Right atrium auricular region (tissue), 2 donors: ENCODE measurements around the gene PTCD3. TPM values are rescaled to one million over a fixed set of nuclear protein-coding genes. Genes with fewer than 3 reads are reported as not detected.

Experiments used
- DNase-seq: peaks from one replicate; pipeline ENCODE4 v3.0.0-alpha.2; 2019; ENCODE audit warnings: low spot score
- H3K27ac ChIP-seq, 2 donors: fragments of 200-600 bp; sonication (generic); 1 replicate in 1 of 2; 2 replicates in 1 of 2; pipeline ENCODE4 v1.5.1; 2016 to 2019
- H3K27me3 ChIP-seq, 2 donors: fragments of 200-600 bp; sonication (generic); one replicate each; pipeline versions ENCODE4 v1.5.1 to v1.6.0; 2017 to 2019
- H3K36me3 ChIP-seq: fragments of 200-600 bp; sonication (generic); one replicate; pipeline ENCODE4 v1.5.1; 2016
- H3K4me1 ChIP-seq, 2 donors: fragments of 200-600 bp; sonication (generic); one replicate each; pipeline versions ENCODE4 v1.5.1 to v1.6.0; 2017 to 2019
- H3K4me3 ChIP-seq, 2 donors: fragments of 200-600 bp; sonication (generic); 1 replicate in 1 of 2; 2 replicates in 1 of 2; pipeline ENCODE4 v1.5.1; 2017 to 2019; ENCODE audit warnings: mild to moderate bottlenecking in 1 of 2, moderate library complexity in 1 of 2
- H3K9me3 ChIP-seq, 2 donors: fragments of 200-600 bp; sonication (generic); one replicate each; pipeline ENCODE4 v1.5.1; 2019
- total RNA-seq, 2 donors: library from RNA; depleted of rRNA; stranded (reverse); fragments of >200 nt; gene quantifications; one replicate each; pipeline ENCODE4 v1.1.0, GENCODE V29; 2016
- TF ChIP-seq, protein P1 (sequence below), 2 donors: fragments of 200-600 bp; sonication (generic); IDR thresholded peaks; one replicate each; pipeline ENCODE4 v1.5.1; 2019; ENCODE audit warnings: antibody characterized with exemption in 2 of 2

The PTCD3 gene
- total RNA-seq, 2 donors from 2014 or later, result 39.5 to 153 TPM

DNA sequence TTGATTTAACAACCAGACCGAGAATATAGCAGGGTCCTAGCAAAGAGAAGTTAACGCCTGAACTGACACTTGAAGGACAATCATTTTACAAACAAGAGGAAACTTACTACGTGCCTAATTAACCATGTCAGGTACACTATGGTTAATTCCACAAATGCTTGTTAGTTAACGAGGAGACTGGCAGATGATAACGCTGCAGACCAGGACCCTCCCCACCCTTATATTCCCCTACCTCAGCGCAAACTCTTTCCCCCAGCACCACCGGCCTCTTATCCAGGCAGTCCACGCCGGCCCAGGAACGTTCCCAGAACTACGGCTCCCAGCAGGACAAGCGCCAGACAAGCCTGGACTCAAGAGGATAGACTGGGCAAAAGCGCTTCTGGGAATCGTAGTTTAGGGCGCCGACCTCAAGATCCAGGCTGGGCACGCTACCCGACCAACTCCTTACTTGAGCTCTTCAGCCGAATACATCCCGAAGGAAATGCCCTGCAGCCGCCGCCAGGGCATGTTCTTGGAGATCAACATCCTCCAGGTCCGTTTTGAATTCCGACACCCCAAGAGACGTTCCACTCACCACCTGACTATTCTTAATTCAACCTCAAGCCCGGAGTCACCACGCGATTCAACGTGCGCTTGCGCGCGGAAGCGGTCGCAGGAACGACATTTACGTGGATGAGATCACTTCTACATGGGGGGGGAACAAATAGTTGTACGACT, 625 bp upstream of the PTCD3 start, which contains the start of gene POLR1A:
POLR1A (minus strand) TSS at position 635 of the 717 bp plus-strand sequence; CDS start at position 525, 110 bp downstream.
- Histone ChIP-seq H3K36me3 (no peaks in the 10 kb centered on the region), H3K4me1 (peaks cover 0 to 34% of the 10 kb centered on the region in 2 donors), H3K27me3 (no peaks in the 10 kb centered on the region), H3K9me3 (no peaks in the 10 kb centered on the region), H3K4me3 (peak within 1 kb of the TSS; percentile 72 to 93), H3K27ac (peak within 1 kb of the TSS; percentile 79 to 80)
- TF ChIP-seq, protein P1, sequence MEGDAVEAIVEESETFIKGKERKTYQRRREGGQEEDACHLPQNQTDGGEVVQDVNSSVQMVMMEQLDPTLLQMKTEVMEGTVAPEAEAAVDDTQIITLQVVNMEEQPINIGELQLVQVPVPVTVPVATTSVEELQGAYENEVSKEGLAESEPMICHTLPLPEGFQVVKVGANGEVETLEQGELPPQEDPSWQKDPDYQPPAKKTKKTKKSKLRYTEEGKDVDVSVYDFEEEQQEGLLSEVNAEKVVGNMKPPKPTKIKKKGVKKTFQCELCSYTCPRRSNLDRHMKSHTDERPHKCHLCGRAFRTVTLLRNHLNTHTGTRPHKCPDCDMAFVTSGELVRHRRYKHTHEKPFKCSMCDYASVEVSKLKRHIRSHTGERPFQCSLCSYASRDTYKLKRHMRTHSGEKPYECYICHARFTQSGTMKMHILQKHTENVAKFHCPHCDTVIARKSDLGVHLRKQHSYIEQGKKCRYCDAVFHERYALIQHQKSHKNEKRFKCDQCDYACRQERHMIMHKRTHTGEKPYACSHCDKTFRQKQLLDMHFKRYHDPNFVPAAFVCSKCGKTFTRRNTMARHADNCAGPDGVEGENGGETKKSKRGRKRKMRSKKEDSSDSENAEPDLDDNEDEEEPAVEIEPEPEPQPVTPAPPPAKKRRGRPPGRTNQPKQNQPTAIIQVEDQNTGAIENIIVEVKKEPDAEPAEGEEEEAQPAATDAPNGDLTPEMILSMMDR (IDR thresholded peaks at IDR 0.05), result no peak
- DNase-seq, result peak; percentile 92

DNA sequence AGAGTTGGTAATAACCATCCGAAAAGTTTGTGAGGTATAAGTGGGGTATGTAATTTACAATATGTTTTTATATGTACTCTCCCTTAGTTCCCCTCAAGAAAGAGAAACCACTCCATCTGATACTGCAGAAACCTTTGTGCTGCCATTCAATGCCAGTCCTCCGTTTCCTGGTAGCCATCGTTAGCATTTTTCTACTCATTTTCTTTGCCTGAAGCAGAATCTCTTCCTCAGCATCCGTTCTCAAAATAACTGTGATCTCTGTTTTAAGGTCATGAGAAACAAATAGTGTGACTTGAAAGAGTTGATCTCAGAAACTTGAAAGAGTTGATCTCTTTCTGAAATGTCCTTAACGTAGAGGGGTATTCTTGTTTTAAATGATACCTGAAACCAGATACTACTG, 996 bp downstream of the PTCD3 start:
- Histone ChIP-seq H3K4me1 (peaks cover 0 to 34% of the 10 kb centered on the region in 2 donors), H3K9me3 (no peaks in the 10 kb centered on the region), H3K4me3 (peak overlapping the region; percentile 72 to 93), H3K27ac (peak overlapping the region in 1 of 2 donors; percentile 80), H3K36me3 (peaks cover 7% of the 10 kb centered on the region), H3K27me3 (no peaks in the 10 kb centered on the region)
- DNase-seq, result no peak
- TF ChIP-seq, protein P1 (IDR thresholded peaks at IDR 0.05), result no peak

DNA sequence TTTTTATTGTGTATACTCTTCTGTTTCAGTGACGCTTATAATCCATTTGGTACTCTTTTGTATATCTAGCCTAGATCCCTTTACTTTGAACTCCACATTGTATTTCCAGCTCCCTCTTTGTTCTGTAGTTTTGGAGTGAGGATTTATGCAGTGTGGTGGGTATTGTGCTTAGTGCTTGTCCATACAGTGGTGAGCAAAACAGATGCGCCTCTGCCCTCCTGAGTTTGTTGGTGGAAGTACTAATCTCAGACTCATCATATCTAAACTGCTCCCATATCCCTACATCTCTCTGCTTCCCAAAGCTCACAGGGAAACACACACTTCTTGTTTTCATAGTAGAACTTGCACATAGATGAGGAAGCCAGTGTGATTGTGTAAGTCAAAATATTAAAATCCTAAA, 12.1 kb downstream of the PTCD3 start:
- Histone ChIP-seq H3K4me1 (peaks cover 0 to 23% of the 10 kb centered on the region in 2 donors), H3K9me3 (no peaks in the 10 kb centered on the region), H3K27ac (no peak overlapping the region), H3K36me3 (peaks cover 72% of the 10 kb centered on the region), H3K4me3 (no peak overlapping the region), H3K27me3 (no peaks in the 10 kb centered on the region)
- TF ChIP-seq, protein P1 (IDR thresholded peaks at IDR 0.05), result no peak
- DNase-seq, result no peak

DNA sequence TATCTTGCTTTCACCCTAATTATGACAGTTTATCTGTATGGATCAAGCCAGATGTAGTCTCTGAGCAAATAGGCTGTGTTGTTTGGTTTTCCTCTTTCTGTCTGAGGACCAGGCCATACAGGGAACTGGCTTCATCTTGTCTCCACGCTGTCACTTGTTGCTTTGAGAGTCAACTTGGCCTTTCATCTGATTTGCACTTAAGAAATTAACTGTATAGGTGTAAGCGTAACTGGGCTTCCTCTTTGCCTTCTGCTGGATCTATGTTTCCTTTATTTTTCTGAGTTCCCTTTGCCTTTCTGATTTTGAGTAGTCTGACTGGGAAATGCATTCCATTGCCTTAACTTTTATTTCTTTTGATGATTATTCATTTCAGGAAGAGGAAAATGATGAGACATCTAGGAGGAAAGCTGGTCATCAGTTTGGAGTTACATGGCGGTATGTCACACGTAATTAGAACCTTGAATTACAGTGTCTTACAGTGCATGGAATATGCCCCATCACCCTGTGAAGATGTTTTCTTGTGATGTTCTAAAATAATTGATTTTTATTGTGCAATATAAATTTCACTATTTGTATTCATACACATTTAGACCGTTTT, 17.4 kb downstream of the PTCD3 start:
- no peak for DNase-seq
- TF ChIP-seq, protein P1 (IDR thresholded peaks at IDR 0.05), result no peak
- H3K9me3 ChIP-seq, result no peaks in the 10 kb centered on the region
- no peak overlapping the region for H3K4me3 ChIP-seq
- H3K27me3 ChIP-seq, result no peaks in the 10 kb centered on the region
- H3K27ac ChIP-seq, result no peak overlapping the region
- H3K4me1 ChIP-seq, result no peaks in the 10 kb centered on the region
- H3K36me3 ChIP-seq, result peaks cover 98% of the 10 kb centered on the region

DNA sequence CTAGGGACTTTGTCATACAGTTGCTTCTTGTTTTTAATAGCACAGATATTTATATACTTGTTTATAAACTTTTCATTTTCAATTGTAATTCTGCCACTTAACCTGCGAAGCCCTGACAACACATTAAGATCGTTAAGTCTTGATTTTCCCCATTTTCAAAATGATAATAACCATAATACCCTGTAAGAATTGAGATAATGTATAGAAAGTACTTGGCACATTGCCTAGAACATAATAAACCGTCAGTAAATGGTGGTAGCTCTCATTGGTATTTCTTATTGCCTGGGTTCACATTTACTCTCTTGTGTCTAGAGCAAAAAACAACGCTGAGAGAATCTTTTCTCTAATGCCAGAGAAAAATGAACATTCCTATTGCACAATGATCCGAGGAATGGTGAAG, 18.6 kb downstream of the PTCD3 start:
- no peaks in the 10 kb centered on the region for H3K27me3 ChIP-seq
- no peak for DNase-seq
- TF ChIP-seq, protein P1 (IDR thresholded peaks at IDR 0.05), result no peak
- no peaks in the 10 kb centered on the region for H3K9me3 ChIP-seq
- H3K4me1 ChIP-seq, result no peaks in the 10 kb centered on the region
- H3K36me3 ChIP-seq, result peaks cover 98% of the 10 kb centered on the region
- H3K27ac ChIP-seq, result no peak overlapping the region
- no peak overlapping the region for H3K4me3 ChIP-seq
